ENCODE measurements around the gene TNFRSF8.
A peak's percentile ranks its signal among the peaks of the same experiment; 100 is the strongest.
"Not testable (repeated sequence)": the region's sequence is repeated elsewhere in the genome, so short reads cannot be mapped to it uniquely, and the experiment has no call there.

DNA sequence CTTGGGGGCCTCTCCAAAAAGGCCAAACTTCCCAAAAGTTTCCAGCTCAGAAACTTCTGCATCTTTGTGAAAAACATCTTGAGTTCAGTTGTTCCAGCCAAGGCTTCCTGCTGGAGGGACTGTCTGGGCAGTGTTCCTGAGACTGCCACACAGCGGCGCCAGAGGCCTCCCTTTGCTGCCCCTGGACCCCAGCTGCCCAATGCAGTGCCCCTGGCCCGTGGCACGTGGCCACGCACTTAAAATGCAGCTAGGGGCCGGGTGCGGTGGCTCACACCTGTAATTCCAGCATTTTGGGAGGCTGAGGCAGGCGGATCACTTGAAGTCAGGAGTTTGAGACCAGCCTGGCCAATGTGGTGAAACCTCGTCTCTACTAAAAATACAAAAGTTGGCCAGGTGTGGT lies 43.8 kb downstream of the TNFRSF8 start:
- peak; percentile 29; the same call in 1 of the 2 replicates for TF ChIP-seq ZNF768 (CRISPR knock-in tag; IDR thresholded peaks at IDR 0.05)
- TF ChIP-seq FOSL1 (CRISPR knock-in tag; IDR thresholded peaks at IDR 0.05; ENCODE audit: borderline replicate concordance); MXI1 (IDR thresholded peaks at IDR 0.05; ENCODE audit: borderline replicate concordance, low read depth, low read length); ZZZ3 (CRISPR knock-in tag; IDR thresholded peaks at IDR 0.05; ENCODE audit: borderline replicate concordance); NFE2 (CRISPR knock-in tag; IDR thresholded peaks at IDR 0.05); CCDC6 (CRISPR knock-in tag; IDR thresholded peaks at IDR 0.05): not testable (repeated sequence)
- TF ChIP-seq, protein P1, sequence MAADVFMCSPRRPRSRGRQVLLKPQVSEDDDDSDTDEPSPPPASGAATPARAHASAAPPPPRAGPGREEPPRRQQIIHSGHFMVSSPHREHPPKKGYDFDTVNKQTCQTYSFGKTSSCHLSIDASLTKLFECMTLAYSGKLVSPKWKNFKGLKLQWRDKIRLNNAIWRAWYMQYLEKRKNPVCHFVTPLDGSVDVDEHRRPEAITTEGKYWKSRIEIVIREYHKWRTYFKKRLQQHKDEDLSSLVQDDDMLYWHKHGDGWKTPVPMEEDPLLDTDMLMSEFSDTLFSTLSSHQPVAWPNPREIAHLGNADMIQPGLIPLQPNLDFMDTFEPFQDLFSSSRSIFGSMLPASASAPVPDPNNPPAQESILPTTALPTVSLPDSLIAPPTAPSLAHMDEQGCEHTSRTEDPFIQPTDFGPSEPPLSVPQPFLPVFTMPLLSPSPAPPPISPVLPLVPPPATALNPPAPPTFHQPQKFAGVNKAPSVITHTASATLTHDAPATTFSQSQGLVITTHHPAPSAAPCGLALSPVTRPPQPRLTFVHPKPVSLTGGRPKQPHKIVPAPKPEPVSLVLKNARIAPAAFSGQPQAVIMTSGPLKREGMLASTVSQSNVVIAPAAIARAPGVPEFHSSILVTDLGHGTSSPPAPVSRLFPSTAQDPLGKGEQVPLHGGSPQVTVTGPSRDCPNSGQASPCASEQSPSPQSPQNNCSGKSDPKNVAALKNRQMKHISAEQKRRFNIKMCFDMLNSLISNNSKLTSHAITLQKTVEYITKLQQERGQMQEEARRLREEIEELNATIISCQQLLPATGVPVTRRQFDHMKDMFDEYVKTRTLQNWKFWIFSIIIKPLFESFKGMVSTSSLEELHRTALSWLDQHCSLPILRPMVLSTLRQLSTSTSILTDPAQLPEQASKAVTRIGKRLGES (CRISPR knock-in tag; IDR thresholded peaks at IDR 0.05; ENCODE audit: borderline replicate concordance), result not testable (repeated sequence)
